AG04449 (cell line): Measurements from ENCODE around the gene GRAMD1C.

Experiments
- CTCF ChIA-PET: fragments of 350-600 bp; formaldehyde crosslinking; extraction: SDS; loops from one replicate; lab custom pipeline; 2021; ENCODE audit warnings: antibody characterized with exemption; lab: Yijun Ruan, JAX
- POLR2A ChIA-PET: fragments of 400-600, 350-600 bp; formaldehyde crosslinking; extraction: SDS; loops from one replicate; lab custom pipeline; 2020; ENCODE audit warnings: antibody characterized with exemption, inconsistent platforms; lab: Yijun Ruan, JAX
- DNase-seq: peaks from one replicate; pipeline ENCODE4 v3.0.0-alpha.2; 2010; ENCODE audit warnings: low read depth, low spot score
- H3K4me3 ChIP-seq: 2 replicates; pipeline ENCODE4 v1.5.1; 2011; ENCODE audit warnings: low read depth, mild to moderate bottlenecking, control low read depth, low read length
- CTCF ChIP-seq: IDR thresholded peaks from one replicate; pipeline ENCODE4 v1.5.1; 2011; ENCODE audit warnings: mild to moderate bottlenecking, moderate library complexity, low read length, control low read depth, inconsistent platforms; ENCODE audit not compliant: insufficient read depth; ENCODE audit errors: missing control alignments

Gene GRAMD1C

GRCh38 chr3:113896930-113897329, 58.3 kb downstream of the GRAMD1C start:
- CTCF ChIA-PET = interaction anchor here (1.0 to 3.4 kb wide), 3 partner anchors 22 to 57 kb away, joined by 3 to 14 read pairs (median 3); no protein-coding TSS in a partner anchor

GRCh38 chr3:113897373-113897777, 58.8 kb downstream of the GRAMD1C start:
- CTCF ChIA-PET = interaction anchor here (1.0 to 3.4 kb wide), 3 partner anchors 21 to 58 kb away, joined by 3 to 14 read pairs (median 3); no protein-coding TSS in a partner anchor
- POLR2A ChIA-PET = no interaction called here
- DNase-seq = no peak

More at GRCh38 chr3:113896930-113897329, 58.3 kb downstream of the GRAMD1C start:
- no peak overlapping the region for H3K4me3 ChIP-seq
- no peak for TF ChIP-seq CTCF
- POLR2A ChIA-PET = no interaction called here
- no peak for DNase-seq

GRCh38 chr3:113898892-113899291, 60.3 kb downstream of the GRAMD1C start:
- CTCF ChIA-PET = interaction anchor here (0.9 to 3.4 kb wide), 4 partner anchors 10 to 162 kb away, joined by 3 to 14 read pairs (median 4); no protein-coding TSS in a partner anchor
- peak; percentile 50 for DNase-seq
- H3K4me3 ChIP-seq = no peak overlapping the region
- no peak for TF ChIP-seq CTCF
- POLR2A ChIA-PET = no interaction called here

More at GRCh38 chr3:113897373-113897777, 58.8 kb downstream of the GRAMD1C start:
- H3K4me3 ChIP-seq = no peak overlapping the region
- no peak for TF ChIP-seq CTCF

GRCh38 chr3:113906568-113907140, 68.1 kb downstream of the GRAMD1C start:
- H3K4me3 ChIP-seq = no peak overlapping the region
- ChIA-PET CTCF (interaction anchor here (2.1 to 2.3 kb wide), 2 partner anchors 62 to 170 kb away, joined by 8 to 10 read pairs; no protein-coding TSS in a partner anchor), POLR2A (no interaction called here)
- TF ChIP-seq CTCF = no peak
- DNase-seq = no peak

- POLR2A ChIA-PET = no interaction called here
- no peak for DNase-seq
- CTCF ChIA-PET = interaction anchor here (1.2 to 2.3 kb wide), 3 partner anchors 64 to 172 kb away, joined by 3 to 8 read pairs (median 5); no protein-coding TSS in a partner anchor
- no peak overlapping the region for H3K4me3 ChIP-seq
- no peak for TF ChIP-seq CTCF
These were observed 69.5 kb downstream of the GRAMD1C start for GRCh38 chr3:113908133-113908532.

- no peak overlapping the region for H3K4me3 ChIP-seq
- POLR2A ChIA-PET = no interaction called here
- no peak for DNase-seq
- CTCF ChIA-PET = interaction anchor here (0.6 to 1.4 kb wide), 6 partner anchors 61 to 174 kb away, joined by 3 to 5 read pairs (median 4); partner anchors contain the start of genes GRAMD1C and NAA50
- TF ChIP-seq CTCF = no peak
These were observed 72.4 kb downstream of the GRAMD1C start for GRCh38 chr3:113910966-113911365.
